C4-2B (cell line): Measurements from ENCODE around the gene TXNDC12.

ENCODE experiments used
- ZFX ChIP-seq: fragments of 450-650 bp; IDR thresholded peaks from 2 replicates; pipeline ENCODE4 v1.6.1; 2017
- TF ChIP-seq, protein P1 (sequence below): fragments of 450-650 bp; conservative IDR thresholded peaks from 2 replicates; pipeline ENCODE4 v1.5.1; 2017; ENCODE audit warnings: mild to moderate bottlenecking

GRCh38 chr1:52056937-52057231 lies 1.9 kb upstream of the TXNDC12 start:
- TF ChIP-seq, protein P1, sequence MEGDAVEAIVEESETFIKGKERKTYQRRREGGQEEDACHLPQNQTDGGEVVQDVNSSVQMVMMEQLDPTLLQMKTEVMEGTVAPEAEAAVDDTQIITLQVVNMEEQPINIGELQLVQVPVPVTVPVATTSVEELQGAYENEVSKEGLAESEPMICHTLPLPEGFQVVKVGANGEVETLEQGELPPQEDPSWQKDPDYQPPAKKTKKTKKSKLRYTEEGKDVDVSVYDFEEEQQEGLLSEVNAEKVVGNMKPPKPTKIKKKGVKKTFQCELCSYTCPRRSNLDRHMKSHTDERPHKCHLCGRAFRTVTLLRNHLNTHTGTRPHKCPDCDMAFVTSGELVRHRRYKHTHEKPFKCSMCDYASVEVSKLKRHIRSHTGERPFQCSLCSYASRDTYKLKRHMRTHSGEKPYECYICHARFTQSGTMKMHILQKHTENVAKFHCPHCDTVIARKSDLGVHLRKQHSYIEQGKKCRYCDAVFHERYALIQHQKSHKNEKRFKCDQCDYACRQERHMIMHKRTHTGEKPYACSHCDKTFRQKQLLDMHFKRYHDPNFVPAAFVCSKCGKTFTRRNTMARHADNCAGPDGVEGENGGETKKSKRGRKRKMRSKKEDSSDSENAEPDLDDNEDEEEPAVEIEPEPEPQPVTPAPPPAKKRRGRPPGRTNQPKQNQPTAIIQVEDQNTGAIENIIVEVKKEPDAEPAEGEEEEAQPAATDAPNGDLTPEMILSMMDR: no peak
- TF ChIP-seq ZFX: no peak
